Esophagus (tissue), 2 donors: ENCODE data around the gene PDGFA. TPM values are rescaled to one million over a fixed set of nuclear protein-coding genes. Genes with fewer than 3 reads are reported as not detected.

ENCODE experiments used
- H3K27ac ChIP-seq, 2 donors: one replicate each; pipeline ENCODE4 v1.5.1; 2013; ENCODE audit warnings: low read depth in 2 of 2, mild to moderate bottlenecking in 2 of 2, inconsistent platforms in 1 of 2, low read length in 1 of 2, moderate library complexity in 1 of 2
- H3K27me3 ChIP-seq, 2 donors: one replicate each; pipeline ENCODE4 v1.6.1; 2013; ENCODE audit warnings: low read length in 2 of 2, control low read depth in 1 of 2, mild to moderate bottlenecking in 1 of 2; ENCODE audit not compliant: insufficient read depth in 2 of 2, control insufficient read depth in 1 of 2
- H3K36me3 ChIP-seq, 2 donors: one replicate each; pipeline ENCODE4 v1.6.1; 2013; ENCODE audit warnings: low read length in 1 of 2; ENCODE audit not compliant: control insufficient read depth in 2 of 2, insufficient read depth in 2 of 2
- H3K4me1 ChIP-seq, 2 donors: one replicate each; pipeline ENCODE4 v1.6.1; 2013; ENCODE audit warnings: low read length in 1 of 2; ENCODE audit not compliant: control insufficient read depth in 2 of 2, insufficient read depth in 2 of 2
- H3K4me3 ChIP-seq, 2 donors: one replicate each; pipeline ENCODE4 v1.5.1; 2013; ENCODE audit warnings: low read length in 2 of 2, mild to moderate bottlenecking in 2 of 2, low read depth in 1 of 2, moderate library complexity in 1 of 2
- H3K9me3 ChIP-seq, 2 donors: one replicate each; pipeline ENCODE4 v1.6.1; 2013; ENCODE audit warnings: mild to moderate bottlenecking in 2 of 2, low read depth in 1 of 2, low read length in 1 of 2, moderate library complexity in 1 of 2; ENCODE audit not compliant: control insufficient read depth in 2 of 2, insufficient read depth in 1 of 2
- WGBS, 2 donors: extraction: QIAGEN DNeasy Blood & Tissue Kit; methylation state at CpG; one replicate each; pipeline ENCODE4 v1.1.7; 2013; 5-methylcytosine and 5-hydroxymethylcytosine counted together
- polyA plus RNA-seq, 2 donors: library from polyadenylated mRNA; stranded (reverse); fragments of 200-250 nt; gene quantifications; one replicate each; pipeline ENCODE4 v1.2.3, GENCODE V29; 2013
- donor health status: healthy with polysubstance abuse.
- donor health status: Bipolar disorder and iron deficiency.

The PDGFA gene
- polyA plus RNA-seq, 2 donors: 5.5 to 6.1 TPM

DNA sequence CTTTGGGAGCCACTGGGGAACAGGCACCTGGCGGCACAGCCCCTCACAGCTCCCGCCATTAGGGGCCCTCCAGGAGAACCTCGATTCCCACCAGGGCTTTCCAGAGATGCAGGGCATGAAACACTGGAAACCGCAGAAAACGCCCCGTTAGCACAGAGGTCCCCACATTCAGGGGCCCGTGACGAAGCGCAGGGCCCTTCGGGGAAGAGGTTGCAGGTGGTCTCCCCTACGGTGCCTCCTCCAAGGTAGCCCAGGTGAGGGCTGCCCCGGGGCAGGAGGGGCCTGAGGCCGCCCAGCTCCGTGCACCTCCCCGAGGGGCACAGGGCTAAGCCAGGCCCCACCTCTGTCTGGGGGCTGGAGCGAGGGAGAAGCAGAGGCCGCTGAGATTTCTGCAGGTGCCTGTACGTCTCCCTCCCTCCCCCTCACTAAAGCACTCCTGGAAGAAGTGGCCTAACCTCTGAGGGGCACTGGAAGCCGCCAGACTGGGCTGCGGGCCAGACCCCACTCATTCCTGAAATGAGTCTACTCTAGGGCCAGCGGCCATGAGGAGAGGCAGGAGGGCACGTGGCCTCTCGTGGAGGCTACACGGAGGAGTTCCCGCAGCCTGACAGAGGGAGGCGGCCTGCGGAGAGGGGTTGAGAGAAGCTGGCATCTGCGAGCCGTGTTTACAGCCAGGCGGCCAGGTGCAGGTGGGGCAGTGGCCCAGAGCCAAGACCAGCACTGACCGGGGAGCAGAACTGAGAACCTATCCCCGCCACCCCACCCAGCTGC is 6.9 kb downstream of the PDGFA start:
- no peaks in the 10 kb centered on the region for H3K27me3 ChIP-seq
- H3K27ac ChIP-seq: peak overlapping the region in 1 of 2 donors; percentile 26
- H3K9me3 ChIP-seq: no peaks in the 10 kb centered on the region
- H3K36me3 ChIP-seq: peaks cover 0 to 13% of the 10 kb centered on the region in 2 donors
- peaks cover 4 to 20% of the 10 kb centered on the region in 2 donors for H3K4me1 ChIP-seq
- 49 to 54% methylated on average over 32 of the region's 32 CpGs for WGBS, 2 donors
- no peak overlapping the region for H3K4me3 ChIP-seq

DNA sequence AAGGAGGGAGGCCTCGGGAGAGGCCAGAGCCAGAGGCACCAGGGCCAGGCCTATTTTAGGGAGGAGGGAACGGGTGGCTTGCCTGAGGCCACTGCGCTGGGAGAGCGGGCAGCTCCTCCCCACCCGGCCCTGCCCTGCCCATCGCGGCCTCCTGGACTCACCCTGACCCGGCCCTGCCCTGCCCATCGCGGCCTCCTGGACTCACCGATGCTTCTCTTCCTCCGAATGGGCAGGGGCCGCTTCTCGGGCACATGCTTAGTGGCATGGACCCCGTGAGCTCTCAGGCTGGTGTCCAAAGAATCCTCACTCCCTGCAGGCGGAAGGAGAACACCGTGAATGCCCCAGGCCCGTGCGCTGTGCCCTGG is 7.5 kb downstream of the PDGFA start:
- Histone ChIP-seq H3K4me1 (peaks cover 3 to 20% of the 10 kb centered on the region in 2 donors), H3K4me3 (no peak overlapping the region), H3K9me3 (no peaks in the 10 kb centered on the region), H3K27me3 (no peaks in the 10 kb centered on the region), H3K27ac (no peak overlapping the region), H3K36me3 (peaks cover 0 to 13% of the 10 kb centered on the region in 2 donors)
- WGBS, 2 donors: 46 to 58% methylated on average over 18 to 19 of the region's 19 CpGs

DNA sequence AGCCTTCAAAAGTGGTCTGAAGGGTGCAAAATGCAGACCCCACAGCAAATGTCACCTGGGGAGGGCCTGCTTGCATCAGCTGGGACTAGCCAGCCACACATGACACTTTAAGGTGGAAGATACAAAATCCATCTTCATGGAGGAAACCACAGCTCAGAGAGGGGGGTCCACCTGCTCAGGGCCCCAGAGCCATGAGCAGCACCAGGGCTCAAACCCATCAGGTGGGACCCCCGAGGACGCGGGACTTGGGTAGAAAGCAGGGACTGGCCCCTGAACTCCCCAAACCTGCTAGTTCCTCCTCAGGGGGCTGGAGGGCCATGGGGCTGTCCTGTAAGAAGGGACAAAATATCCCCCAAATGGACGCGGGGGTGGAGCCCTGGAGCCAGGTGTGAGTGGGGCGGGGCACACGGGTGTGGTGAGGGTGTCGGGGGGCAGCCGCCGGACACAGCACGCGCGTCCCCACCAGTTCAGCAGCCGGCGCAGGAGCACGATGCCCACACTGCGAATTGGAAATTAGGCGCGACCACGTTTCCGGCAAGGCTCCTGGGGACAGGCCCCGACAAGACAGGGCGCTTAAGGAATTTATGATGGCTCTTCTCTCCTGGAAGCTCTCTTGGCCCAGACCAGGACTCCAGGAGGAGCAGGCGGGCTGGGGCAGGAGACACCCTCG is 8.0 kb downstream of the PDGFA start:
- Histone ChIP-seq H3K27ac (peak overlapping the region in 1 of 2 donors; percentile 36), H3K9me3 (no peaks in the 10 kb centered on the region), H3K36me3 (peaks cover 0 to 13% of the 10 kb centered on the region in 2 donors), H3K4me3 (no peak overlapping the region), H3K27me3 (no peaks in the 10 kb centered on the region), H3K4me1 (peaks cover 3 to 20% of the 10 kb centered on the region in 2 donors)
- WGBS, 2 donors: 50 to 71% methylated on average over 25 of the region's 25 CpGs

DNA sequence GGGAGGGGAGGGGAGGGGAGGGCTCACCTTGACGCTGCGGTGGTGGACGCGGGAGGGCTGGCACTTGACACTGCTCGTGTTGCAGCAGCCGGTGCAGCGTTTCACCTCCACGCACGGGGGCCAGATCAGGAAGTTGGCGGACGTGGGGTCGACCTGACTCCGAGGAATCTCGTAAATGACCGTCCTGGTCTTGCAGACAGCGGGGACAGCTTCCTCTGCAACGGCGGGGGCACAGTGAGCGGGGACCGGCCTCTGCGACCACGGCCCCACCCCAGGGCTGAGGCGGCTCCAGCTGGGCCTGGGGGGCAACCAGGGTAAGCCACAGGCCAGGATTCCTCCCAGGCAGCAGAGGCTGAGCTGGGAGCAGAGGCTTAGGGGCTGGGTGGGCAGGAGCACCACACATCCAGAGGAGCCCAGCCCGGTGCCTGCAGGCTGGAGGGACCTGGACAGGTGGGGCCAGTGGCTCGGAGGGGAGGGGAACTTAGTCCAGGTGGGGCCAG is 8.8 kb downstream of the PDGFA start:
- Histone ChIP-seq H3K27me3 (no peaks in the 10 kb centered on the region), H3K36me3 (peaks cover 0 to 16% of the 10 kb centered on the region in 2 donors), H3K27ac (no peak overlapping the region), H3K4me1 (peaks cover 0 to 20% of the 10 kb centered on the region in 2 donors), H3K9me3 (no peaks in the 10 kb centered on the region), H3K4me3 (no peak overlapping the region)
- 89% methylated on average over 25 of the region's 25 CpGs for WGBS, 2 donors

DNA sequence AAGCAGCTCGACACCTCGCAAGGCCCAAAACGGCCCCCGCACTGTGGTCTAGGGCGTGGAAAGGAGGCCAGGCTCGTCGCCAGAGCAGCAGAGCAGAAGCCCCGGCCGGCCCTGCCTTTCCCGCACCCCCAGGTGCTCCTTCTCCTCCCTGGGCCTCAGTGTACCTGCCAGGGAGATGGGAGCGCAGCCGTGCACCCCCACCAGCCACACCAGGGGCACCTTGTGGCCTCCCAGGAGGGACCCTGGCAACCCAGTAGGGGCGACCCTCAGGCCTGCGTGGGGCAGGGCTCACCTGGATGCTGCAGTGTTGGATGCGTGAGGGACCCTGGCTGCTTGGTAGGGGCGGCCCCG is 9.5 kb downstream of the PDGFA start:
- no peak overlapping the region for H3K4me3 ChIP-seq
- 82 to 86% methylated on average over 14 to 17 of the region's 17 CpGs for whole genome bisulfite sequencing, 2 donors
- peaks cover 0 to 16% of the 10 kb centered on the region in 2 donors for H3K36me3 ChIP-seq
- peaks cover 0 to 20% of the 10 kb centered on the region in 2 donors for H3K4me1 ChIP-seq
- H3K27ac ChIP-seq: no peak overlapping the region
- H3K27me3 ChIP-seq: no peaks in the 10 kb centered on the region
- H3K9me3 ChIP-seq: no peaks in the 10 kb centered on the region

DNA sequence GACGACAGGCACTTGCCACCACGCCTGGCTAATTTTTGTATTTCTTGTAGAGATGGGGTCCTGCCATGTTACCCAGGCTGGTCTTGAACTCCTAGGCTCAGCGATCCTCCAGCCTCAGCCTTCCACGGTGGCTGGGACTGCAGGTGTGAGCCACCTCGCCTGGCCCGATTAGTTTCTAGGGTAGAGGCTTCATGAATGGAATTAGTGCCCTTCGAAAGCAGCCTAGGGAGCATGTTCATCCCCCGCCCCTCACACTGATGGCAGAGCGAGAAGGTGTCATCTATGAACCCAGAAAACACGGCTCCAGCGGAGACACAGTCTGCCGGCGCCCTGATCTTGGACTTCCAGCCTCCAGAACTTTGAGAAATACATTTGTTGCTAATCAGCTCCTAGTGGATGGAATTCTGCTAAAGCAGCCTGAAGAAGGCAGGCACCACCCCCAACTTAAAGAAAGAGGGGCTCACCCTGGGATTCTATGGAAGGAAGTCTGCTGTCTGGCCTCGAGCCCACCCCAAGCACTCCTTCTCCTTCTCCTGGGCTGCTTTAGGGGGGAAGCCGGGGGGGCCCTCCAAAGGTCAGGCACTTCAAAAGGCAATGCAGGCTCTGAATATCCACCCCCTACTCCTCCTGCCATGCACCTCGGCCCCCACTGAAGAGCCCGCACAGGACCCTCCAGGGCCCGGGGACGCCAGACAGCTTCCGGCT is 10.1 kb downstream of the PDGFA start:
- WGBS, 2 donors: 94% methylated on average over 20 of the region's 20 CpGs
- no peaks in the 10 kb centered on the region for H3K27me3 ChIP-seq
- H3K4me3 ChIP-seq: no peak overlapping the region
- no peaks in the 10 kb centered on the region for H3K9me3 ChIP-seq
- H3K27ac ChIP-seq: no peak overlapping the region
- peaks cover 0 to 20% of the 10 kb centered on the region in 2 donors for H3K4me1 ChIP-seq
- peaks cover 0 to 16% of the 10 kb centered on the region in 2 donors for H3K36me3 ChIP-seq

DNA sequence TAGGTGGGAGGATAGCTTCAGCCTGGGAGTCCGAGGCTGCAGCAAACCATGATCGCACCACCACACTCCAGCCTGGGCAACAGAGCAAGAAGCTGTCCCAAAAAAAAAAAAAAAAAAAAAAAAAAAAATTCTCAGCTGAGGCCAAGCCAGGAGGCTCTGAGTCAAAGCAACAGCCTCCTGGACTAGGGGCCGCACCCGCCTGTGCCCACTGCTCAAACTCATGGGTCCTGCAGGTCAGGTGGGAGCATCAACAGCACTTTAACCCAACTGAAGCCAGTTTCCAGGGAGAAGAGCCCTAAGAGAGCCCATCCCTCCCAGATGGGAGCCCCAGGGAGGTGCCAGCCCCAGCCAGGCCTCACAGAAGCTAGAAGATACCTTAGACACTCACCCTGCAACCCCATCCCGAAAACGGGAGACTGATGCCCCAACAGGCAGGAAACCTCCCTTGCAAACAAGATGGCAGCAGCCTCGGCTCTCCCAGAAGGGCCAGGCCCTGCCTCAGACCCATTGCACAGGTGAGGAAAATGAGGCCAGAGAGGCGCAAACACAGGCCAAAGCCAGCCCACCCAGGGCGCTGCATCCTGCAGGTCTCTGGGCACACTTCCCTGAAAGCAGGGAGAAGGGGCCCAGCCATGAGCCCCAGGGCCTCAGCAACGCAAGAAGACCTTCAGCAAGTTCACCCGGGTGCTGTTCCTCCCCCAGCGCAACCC is 11.0 kb downstream of the PDGFA start:
- Histone ChIP-seq H3K36me3 (peaks cover 0 to 16% of the 10 kb centered on the region in 2 donors), H3K27ac (no peak overlapping the region), H3K27me3 (no peaks in the 10 kb centered on the region), H3K9me3 (no peaks in the 10 kb centered on the region), H3K4me3 (no peak overlapping the region), H3K4me1 (peaks cover 0 to 20% of the 10 kb centered on the region in 2 donors)
- WGBS, 2 donors: 88 to 91% methylated on average over 12 of the region's 12 CpGs

DNA sequence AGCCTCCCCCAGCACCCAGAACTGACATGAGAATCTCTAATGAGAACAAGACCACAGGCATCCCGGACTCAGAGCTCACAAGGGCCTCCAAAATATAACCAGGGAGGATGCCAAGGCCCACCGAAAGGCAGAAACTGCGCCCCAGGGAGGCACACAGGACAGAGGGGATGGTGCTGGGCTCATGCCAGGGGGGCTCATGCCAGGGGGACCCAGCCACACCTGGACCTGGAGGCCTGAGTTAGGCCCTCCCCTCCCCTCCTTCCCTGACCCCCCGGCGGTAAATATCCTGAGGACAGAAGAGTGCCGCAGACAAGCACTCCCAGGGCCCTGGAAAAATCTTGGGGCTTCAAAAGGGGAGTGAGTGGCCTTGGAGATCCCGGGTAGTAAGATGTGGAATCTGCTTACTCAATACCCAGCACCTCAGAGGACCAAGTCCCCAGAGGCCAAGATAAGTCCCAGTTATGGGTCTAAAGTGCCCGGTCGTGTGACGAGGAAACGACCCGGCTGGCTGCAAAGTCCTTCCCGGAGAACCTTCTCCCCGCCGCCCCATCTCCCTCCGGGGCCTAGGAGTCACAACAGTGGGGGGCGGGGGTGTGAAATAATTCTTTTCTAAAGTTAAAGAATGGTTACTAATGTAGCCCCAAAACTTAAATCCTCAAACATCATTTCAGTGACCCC is 11.9 kb downstream of the PDGFA start:
- Histone ChIP-seq H3K9me3 (no peaks in the 10 kb centered on the region), H3K27ac (no peak overlapping the region), H3K4me1 (peaks cover 0 to 16% of the 10 kb centered on the region in 2 donors), H3K27me3 (no peaks in the 10 kb centered on the region), H3K36me3 (peaks cover 0 to 16% of the 10 kb centered on the region in 2 donors), H3K4me3 (no peak overlapping the region)
- 78 to 80% methylated on average over 17 of the region's 17 CpGs for WGBS, 2 donors
